ENCODE data around the gene CUL1.

GRCh38 chr7:148699782-148700629 is 1.3 kb downstream of the CUL1 start:
- no peak for TF ChIP-seq CTCF (conservative IDR thresholded peaks at IDR 0.05; ENCODE audit: low read length)
- no peak for TF ChIP-seq EZH2phosphoT487 (IDR thresholded peaks at IDR 0.05; ENCODE audit: borderline replicate concordance, low read depth, low read length)

Data from OCI-LY7 (cell line).